SK-N-SH (cell line): ENCODE results near the gene SV2B. TPM values are rescaled to one million over a fixed set of nuclear protein-coding genes. Genes with fewer than 3 reads are reported as not detected.
A peak's percentile ranks its signal among the peaks of the same experiment; 100 is the strongest.

Experiments
- CTCF ChIA-PET: fragments of 300-600, 350-600 bp; formaldehyde crosslinking; extraction: SDS; loops from one replicate; lab custom pipeline; 2021; lab: Yijun Ruan, JAX
- POLR2A ChIA-PET: fragments of 350-600 bp; sonication (Branson Sonifier 250); formaldehyde crosslinking; extraction: SDS; loops from one replicate; lab custom pipeline; 2020; ENCODE audit warnings: antibody characterized with exemption, inconsistent platforms; lab: Yijun Ruan, JAX
- DNase-seq: peaks from one replicate; pipeline ENCODE4 v3.0.0; 2012
- H2AFZ ChIP-seq: fragments of 200-600 bp; sonication (generic); 2 replicates; pipeline ENCODE4 v1.8.1; 2016; ENCODE audit warnings: antibody characterized with exemption, mild to moderate bottlenecking, low read depth
- H3F3A ChIP-seq: fragments of 200-600 bp; sonication (generic); replicated peaks from 2 replicates; pipeline ENCODE3; 2016; ENCODE audit warnings: antibody characterized with exemption, mild to moderate bottlenecking; ENCODE audit not compliant: insufficient read depth
- H3K27ac ChIP-seq, 2 experiments: fragments of 200-500 bp in 1 of 2; fragments of 200-600 bp in 1 of 2; sonication (Bioruptor generic) in 1 of 2; sonication (generic), shearing (Covaris generic) in 1 of 2; 2 replicates each; pipeline versions ENCODE4 v1.5.1 to v1.6.1; 2014 to 2016; ENCODE audit warnings: low read depth in 2 of 2, inconsistent platforms in 1 of 2, low read length in 1 of 2, mild to moderate bottlenecking in 1 of 2, mixed read lengths in 1 of 2
- H3K27me3 ChIP-seq: fragments of 200-600 bp; sonication (generic), shearing (Covaris generic); 2 replicates; pipeline ENCODE4 v1.6.1; 2016; ENCODE audit warnings: mixed run types; ENCODE audit not compliant: insufficient read depth
- H3K36me3 ChIP-seq, 2 experiments: fragments of 200-500 bp in 1 of 2; fragments of 200-600 bp in 1 of 2; sonication (Bioruptor generic) in 1 of 2; sonication (generic) in 1 of 2; replicated peaks in 1 of 2; 2 replicates each; pipeline versions ENCODE3 to v1.5.1; 2014 to 2016; ENCODE audit warnings: low read length in 1 of 2, mild to moderate bottlenecking in 1 of 2; ENCODE audit not compliant: insufficient read depth in 2 of 2, control insufficient read depth in 1 of 2
- H3K4me1 ChIP-seq, 2 experiments: fragments of 200-500 bp in 1 of 2; fragments of 200-600 bp in 1 of 2; sonication (Bioruptor generic) in 1 of 2; sonication (generic), shearing (Covaris generic) in 1 of 2; 2 replicates each; pipeline versions ENCODE4 v1.5.1 to v1.6.1; 2014 to 2016; ENCODE audit warnings: low read depth in 1 of 2, low read length in 1 of 2, mixed run types in 1 of 2; ENCODE audit not compliant: insufficient read depth in 2 of 2, control insufficient read depth in 1 of 2
- H3K4me2 ChIP-seq: fragments of 200-600 bp; sonication (generic), shearing (Covaris generic); 2 replicates; pipeline ENCODE4 v1.6.1; 2017; ENCODE audit warnings: mixed run types
- H3K4me3 ChIP-seq, 2 experiments: fragments of 200-500 bp in 1 of 2; fragments of 200-600 bp in 1 of 2; sonication (Bioruptor generic) in 1 of 2; sonication (generic), shearing (Covaris generic) in 1 of 2; 2 replicates each; pipeline versions ENCODE4 v1.5.1 to v1.8.1; 2014 to 2016; ENCODE audit warnings: low read depth in 2 of 2, inconsistent platforms in 1 of 2, low read length in 1 of 2, mild to moderate bottlenecking in 1 of 2, mixed read lengths in 1 of 2, moderate library complexity in 1 of 2
- H3K79me2 ChIP-seq: fragments of 200-600 bp; sonication (generic); 2 replicates; pipeline ENCODE4 v1.8.1; 2017; ENCODE audit warnings: mild to moderate bottlenecking; ENCODE audit not compliant: insufficient read depth
- H3K9ac ChIP-seq: fragments of 200-600 bp; sonication (generic); 2 replicates; pipeline ENCODE4 v1.6.1; 2017; ENCODE audit warnings: mixed run types
- H3K9me2 ChIP-seq: fragments of 200-600 bp; sonication (generic); 2 replicates; pipeline ENCODE4 v1.6.1; 2017; ENCODE audit warnings: mixed run types
- H3K9me3 ChIP-seq: fragments of 200-600 bp; sonication (generic); 2 replicates; pipeline ENCODE4 v1.6.1; 2017; ENCODE audit warnings: mixed run types, mild to moderate bottlenecking, moderate library complexity
- H4K20me1 ChIP-seq: fragments of 200-600 bp; sonication (generic); 2 replicates; pipeline ENCODE4 v1.6.1; 2017; ENCODE audit warnings: mild to moderate bottlenecking, mixed run types; ENCODE audit not compliant: insufficient read depth
- CTCF ChIP-seq: fragments of 200-600 bp; sonication (generic); IDR thresholded peaks from 2 replicates; pipeline ENCODE4 v1.6.1; 2017; ENCODE audit warnings: antibody characterized with exemption, mild to moderate bottlenecking, moderate library complexity
- GATA2 ChIP-seq: sonication (generic); formaldehyde crosslinking; IDR thresholded peaks from 2 replicates; pipeline ENCODE4 v1.5.0; 2020; ENCODE audit warnings: mild to moderate bottlenecking, missing genetic modification reagents
- IRF3 ChIP-seq: fragments of 150-350 bp; IDR thresholded peaks from 2 replicates; pipeline ENCODE4 v1.6.1; 2016; ENCODE audit warnings: mild to moderate bottlenecking, low read depth, low read length
- MXI1 ChIP-seq: IDR thresholded peaks from 2 replicates; pipeline ENCODE4 v1.6.1; 2012; ENCODE audit warnings: mild to moderate bottlenecking, low read depth, low read length, improper control_type of control experiment
- RAD21 ChIP-seq: IDR thresholded peaks from 2 replicates; pipeline ENCODE4 v1.6.1; 2012; ENCODE audit warnings: mild to moderate bottlenecking, low read length
- SIN3A ChIP-seq: IDR thresholded peaks from 2 replicates; pipeline ENCODE4 v1.6.1; 2012; ENCODE audit warnings: low read depth, mild to moderate bottlenecking, low read length, moderate library complexity, borderline replicate concordance
- SMC3 ChIP-seq: IDR thresholded peaks from 2 replicates; pipeline ENCODE4 v1.6.1; 2012; ENCODE audit warnings: low read depth, low read length, improper control_type of control experiment
- TAF1 ChIP-seq: IDR thresholded peaks from 2 replicates; pipeline ENCODE4 v1.6.1; 2012; ENCODE audit warnings: low read depth, mild to moderate bottlenecking, low read length, moderate library complexity, borderline replicate concordance
- YY1 ChIP-seq: IDR thresholded peaks from 2 replicates; pipeline ENCODE4 v1.4.0; 2012; ENCODE audit warnings: low read depth, mild to moderate bottlenecking
- ZBTB33 ChIP-seq: IDR thresholded peaks from 2 replicates; pipeline ENCODE4 v1.4.0; 2012; ENCODE audit warnings: low read depth, borderline replicate concordance
- WGBS: methylation state at CpG from one replicate; pipeline ENCODE4 v1.1.6; 2017; ENCODE audit warnings: low lambda C conversion rate; 5-methylcytosine and 5-hydroxymethylcytosine counted together
- polyA plus RNA-seq, 3 experiments: library from polyadenylated mRNA; depleted of rRNA; stranded (reverse); fragments of >200 nt; gene quantifications; 2 replicates each; pipeline ENCODE4 v1.2.3, GENCODE V29; 2012

The SV2B gene
- polyA plus RNA-seq, 1 of the 3 experiments (the other 2 are of a cell fraction) = not detected

GRCh38 chr15:91268510-91268909, 168.5 kb downstream of the SV2B start:
- no peak overlapping the region for H3K9ac ChIP-seq
- TF ChIP-seq SIN3A (no peak), YY1 (peak; percentile 44; the same call in 1 of the 2 replicates), CTCF (peak; percentile 47)
- TF ChIP-seq, all 33 proteins: peak for 2
- no peak overlapping the region for H3K4me3 ChIP-seq
- DNase-seq = peak; percentile 20
- H3K79me2 ChIP-seq = no peaks in the 10 kb centered on the region
- POLR2A ChIA-PET = no interaction called here
- H3K4me1 ChIP-seq = no peaks in the 10 kb centered on the region
- CTCF ChIA-PET = interaction anchor here (0.6 to 2.9 kb wide), 12 partner anchors 21 to 311 kb away, joined by 3 to 43 read pairs (median 5); no protein-coding TSS in a partner anchor
- WGBS = 61% methylated on average over 11 of the region's 11 CpGs
- no peaks in the 10 kb centered on the region for H3K9me2 ChIP-seq
- H4K20me1 ChIP-seq = no peaks in the 10 kb centered on the region
- H3K27me3 ChIP-seq = no peaks in the 10 kb centered on the region
- H2AFZ ChIP-seq = no peak overlapping the region
- H3K36me3 ChIP-seq = no peaks in the 10 kb centered on the region
- H3K9me3 ChIP-seq = no peaks in the 10 kb centered on the region
- H3K27ac ChIP-seq = no peak overlapping the region
- H3F3A ChIP-seq = no peaks in the 10 kb centered on the region
- no peak overlapping the region for H3K4me2 ChIP-seq

GRCh38 chr15:91270747-91271146, 170.7 kb downstream of the SV2B start:
- Histone ChIP-seq H3K27me3 (no peaks in the 10 kb centered on the region), H3F3A (no peaks in the 10 kb centered on the region), H3K4me2 (no peak overlapping the region), H3K9ac (no peak overlapping the region), H2AFZ (no peak overlapping the region), H3K4me1 (no peaks in the 10 kb centered on the region), H3K9me2 (no peaks in the 10 kb centered on the region), H3K36me3 (no peaks in the 10 kb centered on the region), H3K9me3 (peaks cover 2% of the 10 kb centered on the region; the same call in 1 of the 2 replicates), H3K27ac (no peak overlapping the region), H3K79me2 (no peaks in the 10 kb centered on the region), H3K4me3 (no peak overlapping the region), H4K20me1 (no peaks in the 10 kb centered on the region)
- no peak for TF ChIP-seq GATA2 (CRISPR knock-in tag)
- TF ChIP-seq SMC3 = no peak
- no peak for DNase-seq
- ChIA-PET POLR2A (no interaction called here), CTCF (interaction anchor here (0.6 to 2.9 kb wide), 9 partner anchors 10 to 628 kb away, joined by 3 to 43 read pairs (median 3); no protein-coding TSS in a partner anchor)
- 54% methylated on average over 15 of the region's 15 CpGs for WGBS

- TF ChIP-seq CTCF (peak; percentile 86), IRF3 (no peak), TAF1 (no peak), RAD21 (peak; percentile 95), MXI1 (no peak), ZBTB33 (no peak), SMC3 (peak; percentile 80)
- ChIA-PET CTCF (interaction anchor here (0.7 to 4.0 kb wide), 34 partner anchors 9 to 952 kb away, joined by 3 to 61 read pairs (median 4); partner anchors contain the start of genes HDDC3, RCCD1, SV2B and UNC45A), POLR2A (no interaction called here)
- no peaks in the 10 kb centered on the region for H3K79me2 ChIP-seq
- H3K4me2 ChIP-seq = no peak overlapping the region
- WGBS = 12% methylated on average over 8 of the region's 8 CpGs
- H3K27ac ChIP-seq = no peak overlapping the region
- no peak overlapping the region for H3K9ac ChIP-seq
- no peaks in the 10 kb centered on the region for H3K9me2 ChIP-seq
- no peak overlapping the region for H2AFZ ChIP-seq
- DNase-seq = peak; percentile 69
- no peaks in the 10 kb centered on the region for H3K36me3 ChIP-seq
- H3K9me3 ChIP-seq = peaks cover 9% of the 10 kb centered on the region; the same call in 1 of the 2 replicates
- H4K20me1 ChIP-seq = no peaks in the 10 kb centered on the region
- no peaks in the 10 kb centered on the region for H3K4me1 ChIP-seq
- H3K27me3 ChIP-seq = no peaks in the 10 kb centered on the region
- peak overlapping the region in 1 of 2 experiments; percentile 42; a peak in 1 of 4 replicates for H3K4me3 ChIP-seq
- no peaks in the 10 kb centered on the region for H3F3A ChIP-seq
Observed at GRCh38 chr15:91271565-91272153, 171.6 kb downstream of the SV2B start.
